ENCODE data around the gene FEM1A.
"Not testable (repeated sequence)": the region's sequence is repeated elsewhere in the genome, so short reads cannot be mapped to it uniquely, and the experiment has no call there.

FEM1A gene, protein sequence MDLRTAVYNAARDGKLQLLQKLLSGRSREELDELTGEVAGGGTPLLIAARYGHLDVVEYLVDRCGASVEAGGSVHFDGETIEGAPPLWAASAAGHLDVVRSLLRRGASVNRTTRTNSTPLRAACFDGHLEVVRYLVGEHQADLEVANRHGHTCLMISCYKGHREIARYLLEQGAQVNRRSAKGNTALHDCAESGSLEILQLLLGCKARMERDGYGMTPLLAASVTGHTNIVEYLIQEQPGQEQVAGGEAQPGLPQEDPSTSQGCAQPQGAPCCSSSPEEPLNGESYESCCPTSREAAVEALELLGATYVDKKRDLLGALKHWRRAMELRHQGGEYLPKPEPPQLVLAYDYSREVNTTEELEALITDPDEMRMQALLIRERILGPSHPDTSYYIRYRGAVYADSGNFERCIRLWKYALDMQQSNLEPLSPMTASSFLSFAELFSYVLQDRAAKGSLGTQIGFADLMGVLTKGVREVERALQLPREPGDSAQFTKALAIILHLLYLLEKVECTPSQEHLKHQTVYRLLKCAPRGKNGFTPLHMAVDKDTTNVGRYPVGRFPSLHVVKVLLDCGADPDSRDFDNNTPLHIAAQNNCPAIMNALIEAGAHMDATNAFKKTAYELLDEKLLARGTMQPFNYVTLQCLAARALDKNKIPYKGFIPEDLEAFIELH

GRCh38 chr19:4791183-4792018 is at the start of gene FEM1A:
Gene FEM1A (plus strand): TSS chr19:4791734. CDS start chr19:4791855, 121 bp downstream.
- DNase-seq (ENCODE audit: low read depth in 2 of 2), result peak; percentile 99

DNA sequence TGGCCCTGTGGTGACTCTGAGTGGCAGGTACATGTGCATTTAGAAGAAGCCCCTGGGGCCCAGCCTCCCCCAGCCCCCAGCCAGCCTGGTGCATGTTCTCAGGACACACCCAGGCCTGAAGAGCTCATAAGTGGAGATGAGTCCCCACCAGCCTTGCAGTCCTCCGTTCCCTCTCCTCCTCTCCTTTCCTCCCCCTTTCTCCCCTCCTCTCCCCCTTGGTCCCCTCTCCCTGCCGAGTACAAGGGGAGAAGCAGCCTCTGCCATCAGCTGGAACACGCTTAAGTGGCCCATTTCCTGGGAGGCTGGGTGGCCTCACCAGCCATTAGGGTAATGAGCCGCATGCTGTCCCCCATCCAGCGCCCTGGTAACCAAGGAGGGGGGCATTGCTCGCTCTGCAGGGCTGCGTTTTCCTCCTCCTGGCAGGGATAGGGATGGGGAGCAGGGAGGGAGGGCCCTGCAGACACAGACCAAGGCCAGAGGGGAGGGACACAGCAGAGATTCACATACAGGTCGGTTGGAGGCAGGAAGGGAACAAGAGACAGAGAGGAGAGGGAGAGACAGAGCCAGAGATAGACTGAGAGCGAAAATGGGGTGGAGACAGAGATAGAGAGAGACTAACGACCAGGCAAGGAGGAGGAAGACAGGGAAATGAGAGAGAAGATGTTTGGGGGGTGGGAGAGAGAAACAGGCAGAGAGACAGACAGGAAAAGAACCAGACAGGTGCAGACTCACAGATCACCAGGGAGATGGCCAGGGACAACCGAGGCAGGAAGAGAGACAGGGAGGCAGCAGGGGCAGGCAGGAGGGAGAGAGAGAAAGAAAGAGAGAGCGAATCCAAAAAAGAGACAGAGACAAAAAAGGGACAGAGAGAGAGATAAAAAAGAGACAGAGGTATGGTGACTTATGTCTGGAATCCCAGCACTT is 48.5 kb upstream of the FEM1A start:
- DNase-seq (ENCODE audit: low read depth in 2 of 2), result no peak

DNA sequence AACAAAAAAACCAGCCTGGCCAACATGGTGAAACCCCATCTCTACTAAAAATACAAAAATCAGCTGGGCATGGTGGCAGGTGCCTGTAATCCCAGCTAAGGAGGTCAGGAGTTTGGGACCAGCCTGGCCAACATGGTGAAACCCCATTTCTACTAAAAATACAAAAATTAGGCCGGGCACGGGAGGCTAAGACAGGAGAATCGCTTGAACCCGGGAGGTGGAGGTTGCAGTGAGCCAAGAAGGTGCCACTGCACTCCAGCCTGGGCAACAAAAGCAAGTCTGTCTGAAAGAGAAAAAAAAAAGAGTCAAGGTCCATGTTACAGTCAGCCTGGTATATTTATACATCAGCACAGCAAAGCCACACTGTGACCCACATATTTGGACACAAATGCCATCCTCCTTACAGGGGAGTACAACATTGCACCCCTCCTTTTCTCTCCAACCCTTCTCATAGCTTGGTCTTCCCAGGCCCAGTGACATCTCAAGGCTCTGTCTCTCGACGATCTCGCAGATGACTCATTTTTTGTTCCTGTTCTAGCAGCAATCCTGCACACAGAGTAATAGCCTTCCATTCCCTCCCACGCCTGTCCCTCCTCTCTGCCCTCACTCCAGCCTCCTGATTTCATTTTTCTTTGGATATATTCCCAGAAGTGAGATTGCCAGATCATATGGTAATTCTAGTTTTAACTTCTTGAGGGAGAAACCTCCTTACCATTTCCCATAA is 46.9 kb upstream of the FEM1A start:
- DNase-seq (ENCODE audit: low read depth in 2 of 2), result no peak

DNA sequence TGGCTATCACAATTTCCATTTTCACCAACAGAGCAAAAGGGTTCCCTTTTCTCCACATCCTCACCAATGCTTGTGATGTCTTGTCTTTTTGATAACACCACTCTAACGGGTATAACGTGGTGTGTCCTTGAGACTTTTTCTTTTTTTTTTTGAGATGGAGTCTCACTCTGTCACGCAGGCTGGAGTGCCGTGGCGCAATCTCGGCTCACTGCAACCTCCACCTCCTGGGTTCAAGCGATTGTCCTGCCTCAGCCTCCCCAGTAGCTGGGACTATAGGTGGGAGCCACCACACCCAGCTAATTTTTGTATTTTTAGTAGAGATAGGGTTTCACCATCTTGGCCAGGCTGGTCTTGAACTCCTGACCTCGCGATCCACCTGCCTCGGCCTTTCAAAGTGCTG is 46.4 kb upstream of the FEM1A start:
- not testable (repeated sequence) for DNase-seq (ENCODE audit: low read depth in 2 of 2)

- DNase-seq (ENCODE audit: low read depth in 2 of 2), result no peak
Measured at GRCh38 chr19:4745986-4746385, 45.5 kb upstream of the FEM1A start.

GRCh38 chr19:4748185-4748584 is 43.3 kb upstream of the FEM1A start:
- no peak for DNase-seq (ENCODE audit: low read depth in 2 of 2)

GRCh38 chr19:4748589-4748988 is 42.9 kb upstream of the FEM1A start:
- DNase-seq (ENCODE audit: low read depth in 2 of 2), result no peak

DNA sequence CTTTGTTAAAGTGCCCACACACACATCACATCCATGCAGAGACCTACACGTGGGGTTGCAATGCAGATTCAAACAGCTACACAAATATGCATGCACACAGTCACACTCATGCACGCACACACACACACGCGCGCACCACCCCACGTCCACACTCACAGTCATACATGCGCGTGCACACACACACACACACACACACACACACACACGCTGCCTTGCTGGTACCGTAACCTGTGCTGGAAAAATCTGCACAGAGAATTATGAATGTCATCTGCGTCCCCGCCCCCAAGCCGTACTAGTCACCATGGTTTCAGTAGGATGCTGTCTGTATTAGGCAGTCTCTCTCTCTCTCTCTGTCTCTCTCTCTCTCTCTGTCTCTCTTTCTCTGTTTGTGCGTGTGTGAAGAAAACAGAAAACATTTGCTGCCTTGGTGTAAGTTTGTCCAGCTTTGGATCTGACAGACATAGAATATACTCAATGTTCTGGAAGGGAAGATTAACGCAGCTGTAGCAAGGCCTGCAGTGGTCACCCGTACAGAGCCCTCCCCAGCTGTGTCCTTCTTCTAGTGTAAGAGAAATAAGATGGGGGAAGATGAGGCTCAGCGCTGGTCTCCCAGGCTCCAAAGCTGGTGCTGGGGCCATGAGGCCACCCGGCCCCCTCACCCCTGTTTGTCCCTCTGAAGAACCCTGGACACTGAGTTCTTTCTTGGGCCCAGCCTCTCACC is 41.5 kb upstream of the FEM1A start:
- DNase-seq (ENCODE audit: low read depth in 2 of 2), result no peak

- no peak for DNase-seq (ENCODE audit: low read depth in 2 of 2)
Measured at GRCh38 chr19:4754248-4754647, 37.3 kb upstream of the FEM1A start.

DNA sequence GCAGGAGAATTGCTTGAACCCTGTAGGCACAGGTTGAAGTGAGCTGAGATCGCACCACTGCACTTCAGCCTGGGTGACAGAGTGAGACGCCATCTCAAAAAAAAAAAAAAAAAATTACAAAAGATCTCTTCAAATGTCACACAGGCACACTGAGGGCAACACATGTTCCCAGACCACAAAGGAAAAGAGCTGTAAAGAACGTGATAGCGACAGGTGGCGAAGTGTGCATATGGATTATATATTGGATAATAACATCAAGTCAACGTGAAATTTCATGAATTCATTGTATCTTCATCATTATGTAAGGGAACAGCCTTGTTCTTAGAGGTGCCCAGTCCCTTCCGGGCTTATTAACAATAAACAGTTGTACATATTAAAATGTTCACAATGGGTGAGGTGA is 36.1 kb upstream of the FEM1A start:
- no peak for DNase-seq (ENCODE audit: low read depth in 2 of 2)

GRCh38 chr19:4758082-4758481 is 33.5 kb upstream of the FEM1A start:
- no peak for DNase-seq (ENCODE audit: low read depth in 2 of 2)

GRCh38 chr19:4758659-4759058 is 32.9 kb upstream of the FEM1A start:
- DNase-seq (ENCODE audit: low read depth in 2 of 2), result no peak

- peak; percentile 14 to 51 for DNase-seq (ENCODE audit: low read depth in 2 of 2)
Measured at GRCh38 chr19:4759388-4760284, 31.9 kb upstream of the FEM1A start.

DNA sequence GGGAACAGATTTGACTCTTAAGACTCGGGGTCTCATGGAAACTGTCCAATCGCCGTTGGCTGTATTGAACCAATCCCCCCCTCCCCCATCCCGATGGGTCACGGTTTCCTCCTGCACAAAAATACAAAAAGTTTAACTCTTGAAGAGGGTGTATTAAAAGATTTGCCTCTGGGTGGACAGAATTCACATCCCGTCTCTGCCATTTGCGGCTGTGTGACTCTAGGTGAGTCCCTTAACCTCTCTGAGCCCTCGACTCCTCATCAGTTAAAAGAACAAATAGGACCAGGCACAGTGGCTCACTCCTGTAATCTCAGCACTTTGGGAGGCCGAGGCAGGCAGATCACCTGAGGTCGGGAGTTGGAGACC is 31.3 kb upstream of the FEM1A start:
- no peak for DNase-seq (ENCODE audit: low read depth in 2 of 2)

- no peak for DNase-seq (ENCODE audit: low read depth in 2 of 2)
Measured at GRCh38 chr19:4763021-4763420, 28.5 kb upstream of the FEM1A start.

- DNase-seq (ENCODE audit: low read depth in 2 of 2), result no peak
Measured at GRCh38 chr19:4764393-4764660, 27.2 kb upstream of the FEM1A start.

GRCh38 chr19:4768934-4769777 is 22.4 kb upstream of the FEM1A start:
- peak; percentile 48 to 52 for DNase-seq (ENCODE audit: low read depth in 2 of 2)

DNA sequence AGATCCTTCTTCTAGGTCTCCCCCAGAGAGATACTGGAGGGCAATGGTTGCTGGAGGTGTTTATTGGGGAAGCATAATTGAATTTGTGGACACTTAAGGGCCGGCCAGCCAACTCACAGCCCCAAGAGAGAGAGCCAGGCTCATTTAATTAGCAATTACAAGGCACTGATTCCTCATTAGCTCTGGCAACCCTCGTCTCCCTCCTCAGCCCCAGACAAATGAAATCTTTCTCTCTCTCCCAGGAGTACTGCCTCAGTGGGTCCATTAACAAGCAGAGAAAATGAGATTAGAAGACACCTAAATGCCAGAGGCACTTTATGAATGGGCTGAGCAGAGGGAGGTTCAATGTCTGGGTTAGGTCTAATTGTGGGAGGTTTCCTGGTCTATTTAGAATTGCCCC is 19.0 kb upstream of the FEM1A start:
- no peak for DNase-seq (ENCODE audit: low read depth in 2 of 2)

Data from stimulated activated CD8-positive, alpha-beta memory T cell treated with anti-CD3 and anti-CD28 coated beads, Interleukin-7, amount 100 ng/mL, for 4 hours (primary cell).